Measurements from ENCODE around the gene SEPTIN6.

DNA sequence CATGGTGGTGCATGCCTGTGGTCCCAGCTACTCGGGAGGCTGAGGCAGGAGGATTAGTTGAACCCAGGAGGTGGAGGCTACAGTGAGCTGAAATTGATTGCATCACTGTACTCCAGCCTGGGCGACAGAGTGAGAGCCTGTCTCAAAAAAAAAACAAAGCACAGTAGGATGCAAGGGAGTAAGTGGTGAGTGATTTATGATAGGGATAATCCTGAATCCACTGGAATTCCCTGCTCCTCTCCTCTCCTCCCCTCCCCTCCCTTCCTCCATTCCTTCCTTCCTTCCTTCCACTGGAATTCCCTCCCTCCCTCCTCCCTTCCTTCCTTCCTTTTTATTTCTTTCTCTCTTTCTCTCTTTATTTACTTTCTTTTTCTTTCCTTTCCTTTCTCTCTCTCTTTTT, 45.9 kb downstream of the SEPTIN6 start:
- TF ChIP-seq CTCF (IDR thresholded peaks at IDR 0.05; ENCODE audit: low read depth, low read length, missing input control): no peak
- no peak for TF ChIP-seq RXRA (IDR thresholded peaks at IDR 0.05)

Measured in liver (tissue), 3 donors.